Natural killer cell treated with Interleukin-12 subunit alpha and Interleukin-12 subunit beta and Interleukin-15 and Interleukin-18, amount 100 ng/mL, for 72 hours (primary cell): ENCODE measurements around the gene MYO9B. TPM values are rescaled to one million over a fixed set of nuclear protein-coding genes. Genes with fewer than 3 reads are reported as not detected.
"Not testable (repeated sequence)": the region's sequence is repeated elsewhere in the genome, so short reads cannot be mapped to it uniquely, and the experiment has no call there.

ENCODE experiments used
- ATAC-seq, 2 donors: fragments of 150-1000 bp; cut with Tn5 transposase in 1 of 2; sonication (Bioruptor Pico), chemical (Tn5 transposase) in 1 of 2; 2 replicates each; pipeline ENCODE4 v1.10.0; 2021
- DNase-seq: peaks from one replicate; pipeline ENCODE4 v3.0.0; 2022; ENCODE audit warnings: low spot score
- H3K27ac Mint-ChIP-seq, 2 donors: 1 replicate in 1 of 2; 2 replicates in 1 of 2; pipeline ENCODE4 v1.8.0; 2022; ENCODE audit warnings: mixed read lengths in 2 of 2, mild to moderate bottlenecking in 1 of 2, moderate library complexity in 1 of 2
- H3K27me3 Mint-ChIP-seq, 2 donors: 1 replicate in 1 of 2; 2 replicates in 1 of 2; pipeline ENCODE4 v1.8.0; 2022; ENCODE audit warnings: mixed read lengths in 2 of 2
- H3K36me3 Mint-ChIP-seq: one replicate; pipeline ENCODE4 v1.8.0; 2022; ENCODE audit warnings: mixed read lengths
- H3K4me1 Mint-ChIP-seq, 2 donors: 1 replicate in 1 of 2; 2 replicates in 1 of 2; pipeline ENCODE4 v1.8.0; 2022; ENCODE audit warnings: low read depth in 2 of 2, mixed read lengths in 2 of 2, mild to moderate bottlenecking in 1 of 2
- H3K4me3 Mint-ChIP-seq: one replicate; pipeline ENCODE4 v1.8.0; 2022; ENCODE audit warnings: mixed read lengths
- H3K9me3 Mint-ChIP-seq: 2 replicates; pipeline ENCODE4 v1.8.0; 2022; ENCODE audit warnings: mixed read lengths
- total RNA-seq, 2 donors: library from RNA; stranded (reverse); gene quantifications; one replicate each; pipeline ENCODE4 v1.2.3, GENCODE V29; 2022

Gene MYO9B
- total RNA-seq, 2 donors from 2014 or later: 251 to 283 TPM

GRCh38 chr19:17144771-17145170, 69.2 kb downstream of the MYO9B start:
- H3K4me3 Mint-ChIP-seq, ATAC-seq, H3K27ac Mint-ChIP-seq: not testable (repeated sequence)

GRCh38 chr19:17145546-17146497, 70.2 kb downstream of the MYO9B start:
- Mint-ChIP-seq H3K4me3 (no peak overlapping the region), H3K27ac (no peak overlapping the region), H3K9me3 (no peaks in the 10 kb centered on the region), H3K4me1 (peaks cover 8 to 23% of the 10 kb centered on the region in 2 donors), H3K36me3 (no peaks in the 10 kb centered on the region), H3K27me3 (no peaks in the 10 kb centered on the region)
- ATAC-seq: peak in 1 of 2 donors; percentile 61
- no peak for DNase-seq

More at GRCh38 chr19:17144771-17145170, 69.2 kb downstream of the MYO9B start:
- H3K4me1 Mint-ChIP-seq: peaks cover 8 to 27% of the 10 kb centered on the region in 2 donors
- not testable (repeated sequence) for DNase-seq, H3K27me3 Mint-ChIP-seq, H3K9me3 Mint-ChIP-seq, H3K36me3 Mint-ChIP-seq

- H3K36me3 Mint-ChIP-seq: peaks cover 7% of the 10 kb centered on the region
- no peaks in the 10 kb centered on the region for H3K27me3 Mint-ChIP-seq
- peaks cover 7 to 17% of the 10 kb centered on the region in 2 donors for H3K4me1 Mint-ChIP-seq
- H3K4me3 Mint-ChIP-seq: no peak overlapping the region
- H3K27ac Mint-ChIP-seq: no peak overlapping the region
- H3K9me3 Mint-ChIP-seq: no peaks in the 10 kb centered on the region
- DNase-seq (no peak), ATAC-seq (no peak)
Measured at GRCh38 chr19:17148130-17148529, 72.6 kb downstream of the MYO9B start.

- H3K27ac Mint-ChIP-seq: peak overlapping the region in 1 of 2 donors; percentile 73
- peaks cover 13% of the 10 kb centered on the region for H3K36me3 Mint-ChIP-seq
- H3K27me3 Mint-ChIP-seq: no peaks in the 10 kb centered on the region
- DNase-seq (no peak), ATAC-seq (no peak)
- no peak overlapping the region for H3K4me3 Mint-ChIP-seq
- no peaks in the 10 kb centered on the region for H3K9me3 Mint-ChIP-seq
- H3K4me1 Mint-ChIP-seq: peaks cover 7 to 11% of the 10 kb centered on the region in 2 donors
Measured at GRCh38 chr19:17149393-17150135, 74.0 kb downstream of the MYO9B start.

- no peak for DNase-seq
- H3K36me3 Mint-ChIP-seq: peaks cover 13% of the 10 kb centered on the region
- no peaks in the 10 kb centered on the region for H3K27me3 Mint-ChIP-seq
- H3K4me3 Mint-ChIP-seq: no peak overlapping the region
- H3K4me1 Mint-ChIP-seq: peaks cover 6 to 7% of the 10 kb centered on the region in 2 donors
- H3K27ac Mint-ChIP-seq: no peak overlapping the region
- H3K9me3 Mint-ChIP-seq: no peaks in the 10 kb centered on the region
- ATAC-seq: no peak
Measured at GRCh38 chr19:17153996-17154395, 78.4 kb downstream of the MYO9B start.

- Mint-ChIP-seq H3K4me3 (no peak overlapping the region), H3K36me3 (peaks cover 21% of the 10 kb centered on the region), H3K9me3 (no peaks in the 10 kb centered on the region), H3K27ac (no peak overlapping the region), H3K27me3 (no peaks in the 10 kb centered on the region), H3K4me1 (peaks cover 8 to 14% of the 10 kb centered on the region in 2 donors)
- ATAC-seq (no peak), DNase-seq (no peak)
Measured at GRCh38 chr19:17155251-17155650, 79.7 kb downstream of the MYO9B start.

- peaks cover 5 to 16% of the 10 kb centered on the region in 2 donors for H3K4me1 Mint-ChIP-seq
- no peak for DNase-seq
- H3K9me3 Mint-ChIP-seq: no peaks in the 10 kb centered on the region
- H3K36me3 Mint-ChIP-seq: peaks cover 16% of the 10 kb centered on the region
- ATAC-seq: no peak
- no peak overlapping the region for H3K27ac Mint-ChIP-seq
- no peak overlapping the region for H3K4me3 Mint-ChIP-seq
- no peaks in the 10 kb centered on the region for H3K27me3 Mint-ChIP-seq
Measured at GRCh38 chr19:17156296-17156946, 80.8 kb downstream of the MYO9B start.

GRCh38 chr19:17156947-17157302, 81.3 kb downstream of the MYO9B start:
- H3K27ac Mint-ChIP-seq: no peak overlapping the region
- peaks cover 3 to 13% of the 10 kb centered on the region in 2 donors for H3K4me1 Mint-ChIP-seq
- no peak overlapping the region for H3K4me3 Mint-ChIP-seq
- no peaks in the 10 kb centered on the region for H3K27me3 Mint-ChIP-seq
- ATAC-seq (peak in 1 of 2 donors; percentile 51), DNase-seq (no peak)
- peaks cover 14% of the 10 kb centered on the region for H3K36me3 Mint-ChIP-seq
- no peaks in the 10 kb centered on the region for H3K9me3 Mint-ChIP-seq

GRCh38 chr19:17158584-17158983, 83.0 kb downstream of the MYO9B start:
- Mint-ChIP-seq H3K4me1 (peaks cover 3 to 13% of the 10 kb centered on the region in 2 donors), H3K36me3 (peaks cover 20% of the 10 kb centered on the region), H3K4me3 (no peak overlapping the region), H3K9me3 (no peaks in the 10 kb centered on the region), H3K27ac (no peak overlapping the region), H3K27me3 (no peaks in the 10 kb centered on the region)
- ATAC-seq: no peak
- DNase-seq: no peak

- Mint-ChIP-seq H3K4me1 (peaks cover 3 to 13% of the 10 kb centered on the region in 2 donors), H3K9me3 (no peaks in the 10 kb centered on the region), H3K36me3 (peaks cover 20% of the 10 kb centered on the region), H3K27ac (no peak overlapping the region), H3K27me3 (no peaks in the 10 kb centered on the region), H3K4me3 (peak overlapping the region; percentile 34)
- DNase-seq: no peak
- no peak for ATAC-seq
Measured at GRCh38 chr19:17159466-17160393, 84.2 kb downstream of the MYO9B start.

GRCh38 chr19:17160908-17161307, 85.3 kb downstream of the MYO9B start:
- H3K9me3 Mint-ChIP-seq: no peaks in the 10 kb centered on the region
- ATAC-seq (peak; percentile 67 to 91), DNase-seq (no peak)
- peak overlapping the region; percentile 51 for H3K4me3 Mint-ChIP-seq
- peak overlapping the region in 1 of 2 donors; percentile 31 for H3K27ac Mint-ChIP-seq
- peaks cover 3 to 13% of the 10 kb centered on the region in 2 donors for H3K4me1 Mint-ChIP-seq
- H3K27me3 Mint-ChIP-seq: no peaks in the 10 kb centered on the region
- peaks cover 20% of the 10 kb centered on the region for H3K36me3 Mint-ChIP-seq

- not testable (repeated sequence) for DNase-seq, H3K27me3 Mint-ChIP-seq, H3K27ac Mint-ChIP-seq, H3K9me3 Mint-ChIP-seq, H3K4me3 Mint-ChIP-seq, ATAC-seq
- H3K4me1 Mint-ChIP-seq: peaks cover 3 to 13% of the 10 kb centered on the region in 2 donors
- peaks cover 20% of the 10 kb centered on the region for H3K36me3 Mint-ChIP-seq
Measured at GRCh38 chr19:17162131-17162530, 86.6 kb downstream of the MYO9B start.

- no peak for DNase-seq
- Mint-ChIP-seq H3K9me3 (no peaks in the 10 kb centered on the region), H3K36me3 (peaks cover 20% of the 10 kb centered on the region), H3K27ac (no peak overlapping the region), H3K27me3 (no peaks in the 10 kb centered on the region), H3K4me1 (peaks cover 3 to 13% of the 10 kb centered on the region in 2 donors), H3K4me3 (no peak overlapping the region)
- ATAC-seq: no peak
Measured at GRCh38 chr19:17162580-17162979, 87.0 kb downstream of the MYO9B start.
